HUES6 (cell line): ENCODE results near the gene KRT3.
"Not testable (repeated sequence)": the region's sequence is repeated elsewhere in the genome, so short reads cannot be mapped to it uniquely, and the experiment has no call there.

Experiments
- H3K27ac ChIP-seq: 2 replicates; pipeline ENCODE4 v1.7.0; 2013; ENCODE audit warnings: low read depth, mild to moderate bottlenecking, low read length, inconsistent platforms
- H3K27me3 ChIP-seq: 2 replicates; pipeline ENCODE4 v1.6.1; 2013; ENCODE audit warnings: low read length; ENCODE audit not compliant: control insufficient read depth, insufficient read depth
- H3K36me3 ChIP-seq: 2 replicates; pipeline ENCODE4 v1.6.1; 2013; ENCODE audit warnings: low read length; ENCODE audit not compliant: control insufficient read depth, insufficient read depth
- H3K4me1 ChIP-seq: 2 replicates; pipeline ENCODE4 v1.6.1; 2013; ENCODE audit warnings: low read length; ENCODE audit not compliant: control insufficient read depth, insufficient read depth
- H3K4me3 ChIP-seq: 2 replicates; pipeline ENCODE4 v1.5.1; 2013; ENCODE audit warnings: low read depth, low read length
- H3K9ac ChIP-seq: one replicate; pipeline ENCODE4 v1.6.1; 2013; ENCODE audit warnings: mild to moderate bottlenecking, low read length
- H3K9me3 ChIP-seq: 2 replicates; pipeline ENCODE4 v1.6.1; 2013; ENCODE audit warnings: low read depth, low read length; ENCODE audit not compliant: control insufficient read depth, insufficient read depth

Gene KRT3

GRCh38 chr12:52802442-52802841 lies 6.5 kb upstream of the KRT3 start:
- H3K4me3 ChIP-seq = no peak overlapping the region
- H3K27ac ChIP-seq = no peak overlapping the region
- H3K36me3 ChIP-seq = no peaks in the 10 kb centered on the region
- peaks cover 19% of the 10 kb centered on the region for H3K4me1 ChIP-seq
- no peaks in the 10 kb centered on the region; the same call in 1 of the 2 replicates for H3K27me3 ChIP-seq
- no peak overlapping the region for H3K9ac ChIP-seq
- H3K9me3 ChIP-seq = no peaks in the 10 kb centered on the region

GRCh38 chr12:52801773-52802172 lies 5.9 kb upstream of the KRT3 start:
- no peak overlapping the region for H3K9ac ChIP-seq
- no peak overlapping the region for H3K27ac ChIP-seq
- H3K4me1 ChIP-seq = peaks cover 19% of the 10 kb centered on the region
- no peaks in the 10 kb centered on the region for H3K9me3 ChIP-seq
- H3K36me3 ChIP-seq = no peaks in the 10 kb centered on the region
- H3K4me3 ChIP-seq = no peak overlapping the region
- H3K27me3 ChIP-seq = no peaks in the 10 kb centered on the region; the same call in 1 of the 2 replicates

GRCh38 chr12:52800259-52800917 lies 4.5 kb upstream of the KRT3 start:
- Histone ChIP-seq H3K9me3 (no peaks in the 10 kb centered on the region), H3K4me1 (peaks cover 16% of the 10 kb centered on the region), H3K9ac (no peak overlapping the region), H3K4me3 (no peak overlapping the region), H3K36me3 (no peaks in the 10 kb centered on the region), H3K27ac (no peak overlapping the region), H3K27me3 (peaks cover 2% of the 10 kb centered on the region; the same call in 1 of the 2 replicates)

- peaks cover 10% of the 10 kb centered on the region; the same call in 1 of the 2 replicates for H3K4me1 ChIP-seq
- H3K9ac ChIP-seq = no peak overlapping the region
- peaks cover 2% of the 10 kb centered on the region; the same call in 1 of the 2 replicates for H3K27me3 ChIP-seq
- H3K4me3 ChIP-seq = no peak overlapping the region
- no peaks in the 10 kb centered on the region for H3K9me3 ChIP-seq
- no peaks in the 10 kb centered on the region for H3K36me3 ChIP-seq
- no peak overlapping the region for H3K27ac ChIP-seq
These were observed 3.7 kb upstream of the KRT3 start for GRCh38 chr12:52799505-52800211.

DNA sequence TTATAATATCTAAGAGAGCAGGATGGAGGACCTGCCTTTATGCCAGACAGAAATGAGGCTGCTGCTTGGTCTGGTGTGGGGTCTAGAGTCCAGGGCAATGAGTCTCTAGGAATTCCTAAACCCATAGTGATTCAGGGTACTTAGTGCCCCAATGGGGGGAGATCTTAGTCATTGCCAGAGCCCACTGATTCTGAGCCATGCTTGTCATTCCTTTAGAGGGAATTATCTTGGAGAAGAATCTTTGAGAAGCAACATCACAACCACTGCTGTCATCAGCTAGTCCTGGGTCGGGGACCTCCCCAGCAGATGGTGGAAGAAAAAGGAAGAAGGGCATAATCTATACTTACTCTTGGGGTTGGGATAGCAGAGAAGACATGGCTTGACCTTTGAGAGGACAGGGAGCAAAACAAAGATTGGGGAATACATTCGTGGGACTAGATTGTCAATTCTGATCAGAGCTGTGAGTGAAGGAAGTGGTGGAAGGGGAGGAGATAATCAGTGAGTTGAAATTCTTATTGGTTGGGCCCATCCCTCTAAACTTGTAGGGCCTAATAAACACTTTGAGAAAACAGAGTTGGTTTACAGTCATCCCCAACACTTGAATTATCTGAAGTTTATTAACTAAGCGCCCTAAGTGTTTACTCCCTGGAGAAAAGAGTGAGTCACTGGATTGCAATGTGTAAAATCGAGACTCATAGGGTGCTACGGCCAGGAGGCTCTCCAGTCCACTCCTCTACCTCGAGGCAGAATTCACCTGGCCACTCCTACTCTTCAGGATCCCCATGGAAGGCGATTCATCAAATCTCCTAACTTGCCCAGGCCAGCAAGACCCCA lies 3.0 kb upstream of the KRT3 start:
- H3K4me1 ChIP-seq = peaks cover 10% of the 10 kb centered on the region; the same call in 1 of the 2 replicates
- H3K27ac ChIP-seq = no peak overlapping the region
- H3K36me3 ChIP-seq = no peaks in the 10 kb centered on the region
- no peak overlapping the region for H3K4me3 ChIP-seq
- peaks cover 2% of the 10 kb centered on the region; the same call in 1 of the 2 replicates for H3K27me3 ChIP-seq
- no peaks in the 10 kb centered on the region for H3K9me3 ChIP-seq
- H3K9ac ChIP-seq = no peak overlapping the region

GRCh38 chr12:52798003-52798670 lies 2.2 kb upstream of the KRT3 start:
- H3K9ac ChIP-seq = no peak overlapping the region
- H3K27me3 ChIP-seq = peaks cover 2% of the 10 kb centered on the region; the same call in 1 of the 2 replicates

DNA sequence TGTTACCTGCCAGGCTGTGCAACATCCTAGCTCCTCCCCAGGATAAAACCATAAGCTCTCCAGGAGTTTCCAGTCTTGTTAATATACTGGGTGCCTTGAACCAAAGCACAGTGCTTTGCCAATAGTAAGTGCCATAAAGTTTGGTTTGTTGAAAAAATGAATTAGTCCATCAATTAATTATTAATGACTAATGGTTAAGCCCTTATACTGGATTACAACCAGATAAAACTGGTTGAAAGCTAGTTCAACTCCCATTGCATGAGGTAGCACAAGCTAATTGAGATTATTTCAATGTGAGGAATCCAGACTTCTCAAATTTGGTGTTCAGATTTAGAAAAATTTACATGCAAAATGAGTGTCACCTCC lies 1.6 kb upstream of the KRT3 start:
- Histone ChIP-seq H3K9me3 (no peaks in the 10 kb centered on the region), H3K27me3 (peaks cover 2% of the 10 kb centered on the region; the same call in 1 of the 2 replicates), H3K27ac (no peak overlapping the region), H3K4me3 (no peak overlapping the region), H3K4me1 (peaks cover 10% of the 10 kb centered on the region; the same call in 1 of the 2 replicates), H3K36me3 (no peaks in the 10 kb centered on the region), H3K9ac (no peak overlapping the region)

More at GRCh38 chr12:52798003-52798670, 2.2 kb upstream of the KRT3 start:
- Histone ChIP-seq H3K9me3 (no peaks in the 10 kb centered on the region), H3K36me3 (no peaks in the 10 kb centered on the region), H3K4me3 (no peak overlapping the region), H3K27ac (no peak overlapping the region), H3K4me1 (peaks cover 10% of the 10 kb centered on the region; the same call in 1 of the 2 replicates)

GRCh38 chr12:52796839-52797528 lies 1.1 kb upstream of the KRT3 start:
- Histone ChIP-seq H3K9me3 (no peaks in the 10 kb centered on the region), H3K4me1 (peaks cover 10% of the 10 kb centered on the region; the same call in 1 of the 2 replicates), H3K27ac (no peak overlapping the region), H3K36me3 (no peaks in the 10 kb centered on the region), H3K9ac (no peak overlapping the region), H3K27me3 (peaks cover 2% of the 10 kb centered on the region; the same call in 1 of the 2 replicates), H3K4me3 (no peak overlapping the region)

GRCh38 chr12:52796429-52796794 lies 495 bp upstream of the KRT3 start:
- no peak overlapping the region for H3K27ac ChIP-seq
- H3K4me1 ChIP-seq = peaks cover 10% of the 10 kb centered on the region; the same call in 1 of the 2 replicates
- no peak overlapping the region for H3K4me3 ChIP-seq
- H3K36me3 ChIP-seq = no peaks in the 10 kb centered on the region
- no peaks in the 10 kb centered on the region for H3K9me3 ChIP-seq
- H3K9ac ChIP-seq = no peak overlapping the region
- peaks cover 2% of the 10 kb centered on the region; the same call in 1 of the 2 replicates for H3K27me3 ChIP-seq

DNA sequence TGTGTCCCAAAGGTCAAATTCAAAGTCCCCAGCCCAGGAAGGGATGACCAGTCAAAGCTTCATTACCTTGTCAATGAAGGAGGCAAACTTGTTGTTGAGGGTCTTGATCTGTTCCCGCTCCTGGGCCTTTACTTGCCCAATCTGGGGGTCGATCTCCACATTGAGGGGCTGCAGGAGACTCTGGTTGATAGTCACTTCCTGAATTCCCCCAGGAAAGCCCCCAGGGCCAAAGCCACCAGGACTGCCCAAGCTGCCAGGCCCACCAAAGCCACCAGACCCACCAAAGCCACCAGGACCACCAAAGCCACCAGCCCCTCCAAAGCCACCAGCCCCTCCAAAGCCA lies 614 bp downstream of the KRT3 start:
- H3K27me3 ChIP-seq, H3K36me3 ChIP-seq, H3K4me3 ChIP-seq, H3K27ac ChIP-seq, H3K4me1 ChIP-seq, H3K9me3 ChIP-seq, H3K9ac ChIP-seq: not testable (repeated sequence)
